IMR-90 (cell line): Measurements from ENCODE around the gene DUS1L. TPM values are rescaled to one million over a fixed set of nuclear protein-coding genes. Genes with fewer than 3 reads are reported as not detected.

Experiments used
- ATAC-seq: fragments of 200-7000 bp; cut with Tn5 transposase; 2 replicates; pipeline ENCODE4 v1.9.1; 2020; ENCODE audit warnings: low read depth, mild to moderate bottlenecking, moderate library complexity
- BruUV-seq: library from RNA; stranded (reverse); fragments of 400-500 nt; replicated peaks from 2 replicates; lab custom pipeline; 2021; lab: Mats Ljungman, UMichigan
- CTCF ChIA-PET: fragments of 300-600 bp; formaldehyde crosslinking; extraction: SDS; loops from one replicate; lab custom pipeline; 2021; ENCODE audit warnings: antibody characterized with exemption; lab: Yijun Ruan, JAX
- POLR2A ChIA-PET: fragments of 300-600 bp; sonication (Branson Sonifier 250); formaldehyde crosslinking; loops from one replicate; lab custom pipeline; 2022; ENCODE audit warnings: antibody characterized with exemption; ENCODE audit not compliant: unreplicated experiment; lab: Charles Lee
- DNase-seq: peaks from one replicate; pipeline ENCODE4 v3.0.0; 2013
- H2AFZ ChIP-seq: replicated peaks from 2 replicates; pipeline ENCODE3; 2013; ENCODE audit warnings: low read length, mild to moderate bottlenecking; ENCODE audit not compliant: poor library complexity
- H2AK5ac ChIP-seq: 2 replicates; pipeline ENCODE4 v1.6.1; 2013; ENCODE audit warnings: low read depth, low read length, inconsistent platforms
- H2AK9ac ChIP-seq: replicated peaks from 2 replicates; pipeline ENCODE3; 2013; ENCODE audit warnings: mild to moderate bottlenecking, low read depth, low read length, moderate library complexity; ENCODE audit not compliant: poor library complexity
- H2BK120ac ChIP-seq: 2 replicates; pipeline ENCODE4 v1.6.1; 2013; ENCODE audit warnings: low read depth, low read length, inconsistent platforms
- H2BK15ac ChIP-seq: 3 replicates; pipeline ENCODE4 v1.6.1; 2013; ENCODE audit warnings: low read depth, low read length, inconsistent platforms
- H2BK20ac ChIP-seq: 2 replicates; pipeline ENCODE4 v1.6.1; 2013; ENCODE audit warnings: low read depth, mild to moderate bottlenecking, inconsistent platforms, low read length, moderate library complexity
- H2BK5ac ChIP-seq: 2 replicates; pipeline ENCODE4 v1.6.1; 2013; ENCODE audit warnings: mild to moderate bottlenecking, low read depth, low read length, inconsistent platforms; ENCODE audit not compliant: poor library complexity, severe bottlenecking
- H3K14ac ChIP-seq: replicated peaks from 2 replicates; pipeline ENCODE4 v1.6.1; 2013; ENCODE audit warnings: low read depth, low read length, inconsistent platforms
- H3K18ac ChIP-seq: 2 replicates; pipeline ENCODE4 v1.6.1; 2013; ENCODE audit warnings: low read depth, low read length, control low read depth
- H3K23ac ChIP-seq: 2 replicates; pipeline ENCODE4 v1.6.1; 2013; ENCODE audit warnings: low read depth, low read length, inconsistent platforms
- H3K27ac ChIP-seq: 2 replicates; pipeline ENCODE4 v1.5.1; 2013; ENCODE audit warnings: mild to moderate bottlenecking, control low read depth, low read length; ENCODE audit not compliant: insufficient read depth
- H3K27me3 ChIP-seq: 2 replicates; pipeline ENCODE4 v1.6.1; 2013; ENCODE audit warnings: low read length; ENCODE audit not compliant: control insufficient read depth, insufficient read depth
- H3K36me3 ChIP-seq: 2 replicates; pipeline ENCODE4 v1.6.1; 2013; ENCODE audit warnings: low read length, mixed read lengths; ENCODE audit not compliant: control insufficient read depth, insufficient read depth
- H3K4ac ChIP-seq: 2 replicates; pipeline ENCODE4 v1.6.1; 2013; ENCODE audit warnings: low read depth, low read length, inconsistent platforms
- H3K4me1 ChIP-seq: 2 replicates; pipeline ENCODE4 v1.6.1; 2013; ENCODE audit warnings: low read length, mixed read lengths; ENCODE audit not compliant: control insufficient read depth, insufficient read depth
- H3K4me2 ChIP-seq: 2 replicates; pipeline ENCODE4 v1.6.1; 2013; ENCODE audit warnings: low read depth, mild to moderate bottlenecking, control low read depth, low read length, moderate library complexity
- H3K4me3 ChIP-seq: 2 replicates; pipeline ENCODE4 v1.5.1; 2013; ENCODE audit warnings: low read depth, mild to moderate bottlenecking, control low read depth, low read length, moderate library complexity; ENCODE audit not compliant: insufficient read depth
- H3K56ac ChIP-seq: 2 replicates; pipeline ENCODE4 v1.6.1; 2013; ENCODE audit warnings: low read length, inconsistent platforms; ENCODE audit not compliant: insufficient read depth; ENCODE audit errors: extremely low read depth
- H3K79me1 ChIP-seq, 2 experiments: 2 replicates each; pipeline ENCODE4 v1.6.1; 2013; ENCODE audit warnings: low read length in 2 of 2, inconsistent platforms in 1 of 2, low read depth in 1 of 2
- H3K9ac ChIP-seq: 2 replicates; pipeline ENCODE4 v1.6.1; 2013; ENCODE audit warnings: low read depth, low read length, control low read depth
- H3K9me1 ChIP-seq: 2 replicates; pipeline ENCODE4 v1.6.1; 2013; ENCODE audit warnings: low read length, inconsistent platforms; ENCODE audit not compliant: insufficient read depth
- H3K9me3 ChIP-seq: 2 replicates; pipeline ENCODE4 v1.6.1; 2013; ENCODE audit warnings: low read length; ENCODE audit not compliant: control insufficient read depth, insufficient read depth
- H4K20me1 ChIP-seq: 2 replicates; pipeline ENCODE4 v1.6.1; 2013; ENCODE audit warnings: low read length, inconsistent platforms; ENCODE audit not compliant: insufficient read depth
- H4K5ac ChIP-seq: 2 replicates; pipeline ENCODE4 v1.6.1; 2013; ENCODE audit warnings: mild to moderate bottlenecking, low read depth, low read length, control low read depth
- H4K8ac ChIP-seq, 2 experiments: 2 replicates each; pipeline ENCODE4 v1.6.1; 2013; ENCODE audit warnings: low read depth in 2 of 2, low read length in 2 of 2, control low read depth in 1 of 2, inconsistent platforms in 1 of 2
- H4K91ac ChIP-seq: 2 replicates; pipeline ENCODE4 v1.6.1; 2013; ENCODE audit warnings: low read depth, low read length, inconsistent platforms; ENCODE audit not compliant: insufficient read depth
- BHLHE40 ChIP-seq: fragments of 150-350 bp; IDR thresholded peaks from 2 replicates; pipeline ENCODE4 v1.6.1; 2016; ENCODE audit warnings: mild to moderate bottlenecking, low read depth, low read length
- CEBPB ChIP-seq: IDR thresholded peaks from 2 replicates; pipeline ENCODE4 v1.6.1; 2012; ENCODE audit warnings: low read depth, low read length, improper control_type of control experiment
- CHD1 ChIP-seq: IDR thresholded peaks from 2 replicates; pipeline ENCODE4 v1.6.1; 2012; ENCODE audit warnings: low read depth, low read length, improper control_type of control experiment
- ELK1 ChIP-seq: fragments of 150-350 bp; IDR thresholded peaks from 2 replicates; pipeline ENCODE4 v1.6.1; 2016; ENCODE audit warnings: low read depth, mild to moderate bottlenecking, low read length, moderate library complexity, borderline replicate concordance
- FOS ChIP-seq: fragments of 150-350 bp; IDR thresholded peaks from 2 replicates; pipeline ENCODE4 v1.6.1; 2016; ENCODE audit warnings: low read depth, low read length
- MAFK ChIP-seq: IDR thresholded peaks from 2 replicates; pipeline ENCODE4 v1.6.1; 2012; ENCODE audit warnings: low read depth, low read length, improper control_type of control experiment
- MAZ ChIP-seq: IDR thresholded peaks from 2 replicates; pipeline ENCODE4 v1.6.1; 2012; ENCODE audit warnings: low read depth, mild to moderate bottlenecking, low read length, improper control_type of control experiment, moderate library complexity, borderline replicate concordance
- MXI1 ChIP-seq: IDR thresholded peaks from 2 replicates; pipeline ENCODE4 v1.6.1; 2012; ENCODE audit warnings: low read depth, mild to moderate bottlenecking, low read length, moderate library complexity, borderline replicate concordance
- NFE2L2 ChIP-seq: fragments of 150-350 bp; IDR thresholded peaks from 2 replicates; pipeline ENCODE4 v1.6.1; 2016; ENCODE audit warnings: low read depth, mild to moderate bottlenecking, low read length
- RAD21 ChIP-seq: IDR thresholded peaks from 2 replicates; pipeline ENCODE4 v1.6.1; 2012; ENCODE audit warnings: low read length, improper control_type of control experiment
- RCOR1 ChIP-seq: IDR thresholded peaks from 2 replicates; pipeline ENCODE4 v1.6.1; 2012; ENCODE audit warnings: mild to moderate bottlenecking, low read length, improper control_type of control experiment; ENCODE audit not compliant: insufficient replicate concordance
- RFX5 ChIP-seq: IDR thresholded peaks from 2 replicates; pipeline ENCODE4 v1.8.0; 2012; ENCODE audit warnings: low read depth, mild to moderate bottlenecking, low read length, moderate library complexity
- SMC3 ChIP-seq: fragments of 150-350 bp; IDR thresholded peaks from 2 replicates; pipeline ENCODE4 v1.6.1; 2016; ENCODE audit warnings: low read depth, mild to moderate bottlenecking, antibody characterized with exemption, low read length, moderate library complexity
- WGBS, 2 experiments: methylation state at CpG; one replicate each; pipeline versions ENCODE4 v1.1.5 to v1.1.7; 2013; ENCODE audit warnings: missing lambda C conversion rate in 2 of 2; ENCODE audit not compliant: insufficient read length in 1 of 2; ENCODE audit errors: extremely low coverage in 2 of 2; 5-methylcytosine and 5-hydroxymethylcytosine counted together
- dilution Hi-C: fragments of 300-500 bp; cut with HindIII; formaldehyde crosslinking; loops from one replicate; pipeline ENCODE4 v1.14.3; 2018; ENCODE audit warnings: low sequenced_read_pairs; ENCODE audit not compliant: unreplicated experiment
- in situ Hi-C: fragments of 300-500 bp; cut with MboI; formaldehyde crosslinking; loops from 3 replicates; pipeline ENCODE4 v1.14.3; 2019; ENCODE audit warnings: low sequenced_read_pairs, inconsistent platforms, mixed read lengths
- intact Hi-C: fragments of 100-400 bp; cut with micrococcal nuclease; formaldehyde crosslinking; loops from 2 replicates; pipeline ENCODE4 v1.10.0; 2022
- polyA plus RNA-seq, 3 experiments: library from polyadenylated mRNA; depleted of rRNA; stranded (reverse); fragments of >200 nt; gene quantifications; 2 replicates each; pipeline ENCODE4 v1.2.3, GENCODE V29; 2012; ENCODE audit warnings: low replicate concordance in 1 of 3
- total RNA-seq: library from RNA; depleted of rRNA; stranded (reverse); fragments of >200 nt; gene quantifications from 2 replicates; pipeline ENCODE4 v1.2.3, GENCODE V29; 2012
- TF ChIP-seq, protein P1 (sequence below): conservative IDR thresholded peaks from 2 replicates; pipeline ENCODE4 v1.5.1; 2012; ENCODE audit warnings: mild to moderate bottlenecking, low read depth, low read length, improper control_type of control experiment

The DUS1L gene
- total and polyA plus RNA-seq, 2 of the 4 experiments (the other 2 are of a cell fraction), result 29.0 to 76.9 TPM

DNA sequence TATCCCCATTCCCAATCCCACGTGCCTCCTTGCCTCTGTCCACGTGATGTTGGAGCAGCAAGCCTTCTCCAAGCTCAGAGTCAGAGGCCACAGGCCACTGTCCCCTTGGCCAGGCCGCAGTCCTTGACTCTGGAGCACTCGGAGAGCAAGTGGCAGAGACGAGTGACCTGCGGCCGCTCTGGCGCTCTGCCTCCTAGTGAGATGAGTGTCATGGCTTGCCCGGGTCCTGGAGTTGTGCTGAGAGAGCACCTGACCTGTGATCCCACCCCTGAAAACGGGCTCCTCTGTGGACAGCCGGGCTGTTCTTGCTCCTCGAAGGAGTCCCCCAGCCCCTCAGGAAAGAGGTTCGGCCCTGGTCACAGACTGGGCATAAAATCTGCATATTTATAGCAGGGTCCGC is 42.4 kb upstream of the DUS1L start:
- Histone ChIP-seq H3K36me3 (peaks cover 9% of the 10 kb centered on the region), H3K14ac (no peak overlapping the region), H3K23ac (no peak overlapping the region), H3K9me1 (no peaks in the 10 kb centered on the region), H4K91ac (no peak overlapping the region), H2AFZ (peak overlapping the region; percentile 6), H3K4ac (no peak overlapping the region), H3K56ac (no peak overlapping the region), H2BK20ac (no peak overlapping the region), H3K27me3 (no peaks in the 10 kb centered on the region), H3K4me1 (peaks cover 12% of the 10 kb centered on the region), H3K4me2 (no peak overlapping the region), H3K18ac (no peak overlapping the region), H4K20me1 (no peaks in the 10 kb centered on the region), H3K27ac (no peak overlapping the region), H2AK9ac (no peak overlapping the region), H4K8ac (no peak overlapping the region), H2BK15ac (no peak overlapping the region), H4K5ac (no peak overlapping the region), H3K4me3 (no peak overlapping the region), H2BK120ac (no peak overlapping the region), H3K79me1 (no peaks in the 10 kb centered on the region), H3K9ac (no peak overlapping the region), H3K9me3 (no peaks in the 10 kb centered on the region), H2AK5ac (no peak overlapping the region), H2BK5ac (no peak overlapping the region)
- 57% methylated on average over 1 of the region's 14 CpGs; no CpG with 5 or more reads in 1 of the 2 experiments for WGBS, 2 experiments
- intact Hi-C loops, result no loop called here
- in situ Hi-C loops, result no loop called here
- ChIA-PET POLR2A (no interaction called here), CTCF (no interaction called here)
- dilution Hi-C loops, result no loop called here
- ATAC-seq (no peak), DNase-seq (no peak)
- no TSS peak for BruUV-seq
- TF ChIP-seq NFE2L2 (no peak), ELK1 (no peak), SMC3 (no peak), MAZ (no peak), FOS (no peak), MXI1 (no peak), RCOR1 (no peak), MAFK (no peak), RAD21 (no peak), CHD1 (no peak), CEBPB (no peak), RFX5 (no peak), BHLHE40 (no peak)
- TF ChIP-seq, protein P1, sequence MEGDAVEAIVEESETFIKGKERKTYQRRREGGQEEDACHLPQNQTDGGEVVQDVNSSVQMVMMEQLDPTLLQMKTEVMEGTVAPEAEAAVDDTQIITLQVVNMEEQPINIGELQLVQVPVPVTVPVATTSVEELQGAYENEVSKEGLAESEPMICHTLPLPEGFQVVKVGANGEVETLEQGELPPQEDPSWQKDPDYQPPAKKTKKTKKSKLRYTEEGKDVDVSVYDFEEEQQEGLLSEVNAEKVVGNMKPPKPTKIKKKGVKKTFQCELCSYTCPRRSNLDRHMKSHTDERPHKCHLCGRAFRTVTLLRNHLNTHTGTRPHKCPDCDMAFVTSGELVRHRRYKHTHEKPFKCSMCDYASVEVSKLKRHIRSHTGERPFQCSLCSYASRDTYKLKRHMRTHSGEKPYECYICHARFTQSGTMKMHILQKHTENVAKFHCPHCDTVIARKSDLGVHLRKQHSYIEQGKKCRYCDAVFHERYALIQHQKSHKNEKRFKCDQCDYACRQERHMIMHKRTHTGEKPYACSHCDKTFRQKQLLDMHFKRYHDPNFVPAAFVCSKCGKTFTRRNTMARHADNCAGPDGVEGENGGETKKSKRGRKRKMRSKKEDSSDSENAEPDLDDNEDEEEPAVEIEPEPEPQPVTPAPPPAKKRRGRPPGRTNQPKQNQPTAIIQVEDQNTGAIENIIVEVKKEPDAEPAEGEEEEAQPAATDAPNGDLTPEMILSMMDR, result no peak
